Fibroblast of pulmonary artery (primary cell): ENCODE results near the gene NMNAT3.

Experiments used
- DNase-seq: peaks from one replicate; pipeline ENCODE4 v3.0.0-alpha.2; 2010; ENCODE audit warnings: low read depth
- H3K4me3 ChIP-seq: replicated peaks from 2 replicates; pipeline ENCODE4 v1.5.1; 2011; ENCODE audit warnings: low read depth, mild to moderate bottlenecking, control low read depth, low read length, moderate library complexity
- TF ChIP-seq, protein P1 (sequence below): IDR thresholded peaks from 2 replicates; pipeline ENCODE4 v1.5.1; 2011; ENCODE audit warnings: mild to moderate bottlenecking, control low read depth, low read length, inconsistent platforms; ENCODE audit errors: missing control alignments

NMNAT3 gene

GRCh38 chr3:139638518-139638917, 39.3 kb downstream of the NMNAT3 start:
- TF ChIP-seq, protein P1, sequence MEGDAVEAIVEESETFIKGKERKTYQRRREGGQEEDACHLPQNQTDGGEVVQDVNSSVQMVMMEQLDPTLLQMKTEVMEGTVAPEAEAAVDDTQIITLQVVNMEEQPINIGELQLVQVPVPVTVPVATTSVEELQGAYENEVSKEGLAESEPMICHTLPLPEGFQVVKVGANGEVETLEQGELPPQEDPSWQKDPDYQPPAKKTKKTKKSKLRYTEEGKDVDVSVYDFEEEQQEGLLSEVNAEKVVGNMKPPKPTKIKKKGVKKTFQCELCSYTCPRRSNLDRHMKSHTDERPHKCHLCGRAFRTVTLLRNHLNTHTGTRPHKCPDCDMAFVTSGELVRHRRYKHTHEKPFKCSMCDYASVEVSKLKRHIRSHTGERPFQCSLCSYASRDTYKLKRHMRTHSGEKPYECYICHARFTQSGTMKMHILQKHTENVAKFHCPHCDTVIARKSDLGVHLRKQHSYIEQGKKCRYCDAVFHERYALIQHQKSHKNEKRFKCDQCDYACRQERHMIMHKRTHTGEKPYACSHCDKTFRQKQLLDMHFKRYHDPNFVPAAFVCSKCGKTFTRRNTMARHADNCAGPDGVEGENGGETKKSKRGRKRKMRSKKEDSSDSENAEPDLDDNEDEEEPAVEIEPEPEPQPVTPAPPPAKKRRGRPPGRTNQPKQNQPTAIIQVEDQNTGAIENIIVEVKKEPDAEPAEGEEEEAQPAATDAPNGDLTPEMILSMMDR = no peak

GRCh38 chr3:139636511-139636910, 41.3 kb downstream of the NMNAT3 start:
- no peak for DNase-seq
- H3K4me3 ChIP-seq = no peak overlapping the region
- TF ChIP-seq, protein P1 = no peak

More at GRCh38 chr3:139638518-139638917, 39.3 kb downstream of the NMNAT3 start:
- no peak overlapping the region for H3K4me3 ChIP-seq
- DNase-seq = no peak

GRCh38 chr3:139634111-139634635, 43.6 kb downstream of the NMNAT3 start:
- TF ChIP-seq, protein P1 = no peak

DNA sequence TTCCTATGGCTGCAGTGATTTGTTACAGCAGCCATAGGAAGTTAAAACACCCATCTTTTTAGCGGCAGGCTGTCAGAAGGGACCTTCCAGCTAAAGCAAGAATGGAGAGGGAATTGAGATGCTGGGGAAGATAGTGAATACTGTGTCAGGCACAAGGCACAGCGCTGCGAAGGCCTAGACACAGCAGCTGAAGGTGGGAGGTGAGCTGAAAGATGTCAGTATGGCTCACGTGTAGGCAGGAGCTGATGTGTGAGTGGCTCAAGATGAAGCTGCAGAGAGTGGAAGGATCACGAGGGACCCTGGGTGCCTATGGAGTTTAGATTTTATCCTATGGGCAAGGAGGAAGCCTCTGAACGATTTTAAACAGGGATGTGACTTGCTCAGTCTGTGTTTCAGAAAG, 44.3 kb downstream of the NMNAT3 start:
- TF ChIP-seq, protein P1 = no peak
- no peak overlapping the region for H3K4me3 ChIP-seq
- DNase-seq = no peak

More at GRCh38 chr3:139634111-139634635, 43.6 kb downstream of the NMNAT3 start:
- DNase-seq = no peak
- no peak overlapping the region for H3K4me3 ChIP-seq

DNA sequence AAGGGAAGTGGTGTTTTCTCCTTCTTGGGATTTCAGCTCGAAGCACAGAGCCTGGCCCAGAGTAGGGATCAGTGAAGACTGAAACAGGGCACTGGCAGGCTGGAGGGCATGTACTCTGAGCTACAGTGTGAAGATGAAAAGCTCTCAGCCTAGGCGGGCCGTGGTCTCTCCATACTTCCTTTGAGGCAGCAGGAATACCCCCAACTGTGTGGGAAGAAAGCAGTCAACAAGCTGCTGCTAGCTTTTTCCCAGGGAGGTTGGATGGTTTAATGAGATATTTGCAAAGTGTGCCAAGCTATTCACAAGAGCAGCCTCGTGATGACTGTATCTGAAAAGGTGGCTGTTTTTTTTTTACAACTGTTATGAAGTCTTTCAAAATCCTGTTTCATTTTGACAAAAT, 47.2 kb downstream of the NMNAT3 start:
- no peak overlapping the region for H3K4me3 ChIP-seq
- TF ChIP-seq, protein P1 = no peak
- DNase-seq = no peak

DNA sequence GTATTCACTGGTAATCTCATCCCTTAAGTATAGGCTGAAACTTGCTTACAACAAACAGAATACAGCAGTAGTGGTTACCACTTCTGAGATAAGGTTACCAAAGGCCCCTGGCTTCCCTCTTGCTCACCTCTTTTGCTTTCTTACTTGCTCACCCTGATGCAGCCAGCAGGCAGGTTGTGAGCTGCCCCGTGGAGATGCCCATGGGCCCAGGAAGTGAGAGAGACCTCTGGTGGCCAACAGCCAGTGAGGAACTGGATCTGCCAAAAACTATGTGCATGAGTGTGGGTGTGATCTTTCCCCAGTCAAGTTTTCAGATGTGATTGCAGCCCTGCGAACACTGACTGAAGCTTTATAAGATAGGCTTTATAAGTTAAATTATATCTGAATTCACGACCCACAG, 48.7 kb downstream of the NMNAT3 start:
- H3K4me3 ChIP-seq = no peak overlapping the region
- DNase-seq = peak; percentile 4
- TF ChIP-seq, protein P1 = peak; percentile 21

DNA sequence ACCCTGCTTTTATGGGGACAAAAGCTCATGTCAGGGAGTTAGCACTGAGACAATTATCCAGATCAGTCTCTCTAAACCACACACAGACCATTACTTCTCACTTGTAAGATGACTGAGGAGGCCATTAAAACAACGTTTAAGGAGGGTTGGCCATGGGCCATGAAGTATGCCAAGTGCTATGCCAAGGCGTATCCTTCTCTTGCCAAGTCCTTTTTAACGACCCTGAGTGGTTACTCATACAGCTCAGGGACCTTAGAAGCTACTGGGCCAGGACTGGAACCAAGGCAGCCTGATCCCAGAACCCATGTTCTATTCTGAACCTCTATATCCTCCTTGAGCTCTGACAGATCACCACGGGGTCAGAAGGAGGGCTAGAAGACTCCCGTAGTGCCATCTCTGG, 50.0 kb downstream of the NMNAT3 start:
- H3K4me3 ChIP-seq = no peak overlapping the region
- TF ChIP-seq, protein P1 = no peak
- DNase-seq = no peak
